HCT116 (cell line): ENCODE results near the gene LCMT2. TPM values are rescaled to one million over a fixed set of nuclear protein-coding genes. Genes with fewer than 3 reads are reported as not detected.

Experiments used
- ATAC-seq: fragments of 200-7000 bp; cut with Tn5 transposase; 2 replicates; pipeline ENCODE4 v1.9.1; 2020; ENCODE audit warnings: mild to moderate bottlenecking, moderate library complexity
- BruUV-seq: library from RNA; stranded (reverse); fragments of 400-500 nt; replicated peaks from 2 replicates; lab custom pipeline; 2021; lab: Mats Ljungman, UMichigan
- CTCF ChIA-PET: fragments of 300-600 bp; sonication (Branson Sonifier 250); formaldehyde crosslinking; loops from one replicate; lab custom pipeline; 2021; ENCODE audit warnings: antibody characterized with exemption; lab: Charles Lee
- POLR2A ChIA-PET: fragments of 300-600, 350-600 bp; sonication (Branson Sonifier 250); formaldehyde crosslinking; loops from one replicate; lab custom pipeline; 2021; ENCODE audit warnings: antibody characterized with exemption; lab: Charles Lee
- RAD21 ChIA-PET, 2 experiments: fragments of 300-600 bp; sonication (Branson Sonifier 250); formaldehyde crosslinking; loops; one replicate each; lab custom pipeline; 2023; ENCODE audit warnings: low total read pairs in 2 of 2; ENCODE audit not compliant: uncharacterized antibody in 2 of 2, unreplicated experiment in 2 of 2, low non-redundant PET in 1 of 2; lab: Charles Lee
- DNase-seq: peaks from one replicate; pipeline ENCODE4 v3.0.0-alpha.2; 2010; ENCODE audit warnings: low read depth, low spot score
- H2AFZ ChIP-seq: fragments of 200-600 bp; shearing (Covaris generic), sonication (generic); 2 replicates; pipeline ENCODE4 v1.6.1; 2017; ENCODE audit warnings: low read depth, mixed run types, mixed read lengths, antibody characterized with exemption, low read length; ENCODE audit not compliant: poor library complexity, severe bottlenecking
- H3K27ac ChIP-seq: 2 replicates; pipeline ENCODE4 v1.5.1; 2012; ENCODE audit warnings: low read depth, low read length
- H3K27me3 ChIP-seq: fragments of 200-600 bp; sonication (generic); 2 replicates; pipeline ENCODE4 v1.6.1; 2016; ENCODE audit warnings: mixed run types, low read length, mixed read lengths; ENCODE audit not compliant: insufficient read depth
- H3K36me3 ChIP-seq, 2 experiments: fragments of 200-500 bp in 1 of 2; fragments of 200-600 bp in 1 of 2; sonication (Bioruptor generic) in 1 of 2; sonication (generic) in 1 of 2; 2 replicates each; pipeline versions ENCODE4 v1.5.1 to v1.6.1; 2014 to 2016; ENCODE audit warnings: low read length in 2 of 2, inconsistent platforms in 1 of 2, mixed read lengths in 1 of 2, mixed run types in 1 of 2; ENCODE audit not compliant: insufficient read depth in 2 of 2, control insufficient read depth in 1 of 2
- H3K4me1 ChIP-seq, 2 experiments: fragments of 200-600 bp in 1 of 2; sonication (generic) in 1 of 2; 2 replicates each; pipeline versions ENCODE4 v1.5.1 to v1.6.1; 2012 to 2017; ENCODE audit warnings: low read length in 2 of 2, inconsistent platforms in 1 of 2, mild to moderate bottlenecking in 1 of 2, mixed read lengths in 1 of 2, mixed run types in 1 of 2, moderate library complexity in 1 of 2; ENCODE audit not compliant: insufficient read depth in 2 of 2, control insufficient read depth in 1 of 2
- H3K4me2 ChIP-seq: fragments of 200-600 bp; sonication (generic); 2 replicates; pipeline ENCODE4 v1.6.1; 2017; ENCODE audit warnings: mixed run types, low read length, mixed read lengths
- H3K4me3 ChIP-seq, 2 experiments: fragments of 200-600 bp in 1 of 2; sonication (generic) in 1 of 2; replicated peaks in 1 of 2; 2 replicates each; pipeline ENCODE4 v1.5.1; 2011 to 2016; ENCODE audit warnings: low read length in 2 of 2, control low read depth in 1 of 2, low read depth in 1 of 2, mild to moderate bottlenecking in 1 of 2, mixed read lengths in 1 of 2, mixed run types in 1 of 2
- H3K79me2 ChIP-seq: fragments of 200-600 bp; sonication (generic); 2 replicates; pipeline ENCODE4 v1.6.1; 2017; ENCODE audit warnings: mild to moderate bottlenecking, mixed run types, low read length, moderate library complexity, mixed read lengths; ENCODE audit not compliant: insufficient read depth
- H3K9ac ChIP-seq: fragments of 200-600 bp; sonication (generic); 2 replicates; pipeline ENCODE4 v1.6.1; 2016; ENCODE audit warnings: low read length, mixed read lengths
- H3K9me2 ChIP-seq: fragments of 200-600 bp; sonication (generic), shearing (Covaris generic); 2 replicates; pipeline ENCODE4 v1.6.1; 2017; ENCODE audit warnings: mixed run types, mild to moderate bottlenecking, moderate library complexity; ENCODE audit not compliant: insufficient read depth
- H3K9me3 ChIP-seq, 2 experiments: fragments of 200-500 bp in 1 of 2; fragments of 200-600 bp in 1 of 2; sonication (Bioruptor generic) in 1 of 2; sonication (generic) in 1 of 2; 2 replicates each; pipeline ENCODE4 v1.6.1; 2014 to 2017; ENCODE audit warnings: low read length in 2 of 2, mixed read lengths in 2 of 2, inconsistent platforms in 1 of 2, low read depth in 1 of 2, mild to moderate bottlenecking in 1 of 2, mixed run types in 1 of 2, moderate library complexity in 1 of 2; ENCODE audit not compliant: control insufficient read depth in 1 of 2, insufficient read depth in 1 of 2
- H4K20me1 ChIP-seq: fragments of 200-600 bp; sonication (generic), shearing (Covaris generic); 2 replicates; pipeline ENCODE4 v1.6.1; 2017; ENCODE audit warnings: mixed run types, mild to moderate bottlenecking, moderate library complexity; ENCODE audit not compliant: insufficient read depth
- CBX3 ChIP-seq: IDR thresholded peaks from 2 replicates; pipeline ENCODE4 v1.6.1; 2012; ENCODE audit warnings: low read depth
- CEBPB ChIP-seq: IDR thresholded peaks from 2 replicates; pipeline ENCODE4 v1.6.1; 2012; ENCODE audit warnings: low read depth
- EZH2 ChIP-seq: fragments of 200-600 bp; sonication (generic); IDR thresholded peaks from 2 replicates; pipeline ENCODE4 v1.6.1; 2017; ENCODE audit warnings: antibody characterized with exemption, mixed run types
- EZH2phosphoT487 ChIP-seq: fragments of 200-600 bp; IDR thresholded peaks from 2 replicates; pipeline ENCODE4 v1.6.1; 2018; ENCODE audit warnings: antibody characterized with exemption, borderline replicate concordance
- FOSL1 ChIP-seq: IDR thresholded peaks from 2 replicates; pipeline ENCODE4 v1.6.1; 2012; ENCODE audit warnings: low read depth
- JUND ChIP-seq: IDR thresholded peaks from 2 replicates; pipeline ENCODE4 v1.6.1; 2012
- POLR2A ChIP-seq: IDR thresholded peaks from 2 replicates; pipeline ENCODE4 v1.7.0; 2011; ENCODE audit warnings: borderline replicate concordance; ENCODE audit not compliant: insufficient read depth, insufficient read length; ENCODE audit errors: extremely low read depth
- POLR2AphosphoS5 ChIP-seq: IDR thresholded peaks from 2 replicates; pipeline ENCODE4 v1.6.1; 2011; ENCODE audit warnings: mild to moderate bottlenecking, low read depth, low read length, moderate library complexity
- RAD21 ChIP-seq: IDR thresholded peaks from 2 replicates; pipeline ENCODE4 v1.6.1; 2012; ENCODE audit warnings: low read depth, mild to moderate bottlenecking
- SIN3A ChIP-seq: IDR thresholded peaks from 2 replicates; pipeline ENCODE4 v1.6.1; 2012; ENCODE audit warnings: low read depth
- SP1 ChIP-seq: IDR thresholded peaks from 2 replicates; pipeline ENCODE4 v1.6.1; 2012; ENCODE audit warnings: low read depth
- TCF7L2 ChIP-seq: IDR thresholded peaks from 2 replicates; pipeline ENCODE4 v1.7.0; 2011; ENCODE audit warnings: borderline replicate concordance, inconsistent platforms; ENCODE audit not compliant: insufficient read depth, insufficient read length; ENCODE audit errors: extremely low read depth
- YY1 ChIP-seq: IDR thresholded peaks from 2 replicates; pipeline ENCODE4 v1.6.1; 2011; ENCODE audit warnings: low read length, low read depth, moderate library complexity, mild to moderate bottlenecking; ENCODE audit not compliant: insufficient replicate concordance; ENCODE audit errors: extremely low read depth
- ZNF274 ChIP-seq: fragments of 200-500 bp; sonication (Bioruptor generic); IDR thresholded peaks from 2 replicates; pipeline ENCODE4 v1.6.1; 2014; ENCODE audit warnings: mild to moderate bottlenecking, low read depth, low read length, inconsistent platforms
- intact Hi-C: fragments of 100-400 bp; cut with micrococcal nuclease; formaldehyde crosslinking; loops from 2 replicates; pipeline ENCODE4 v1.10.0; 2022
- total RNA-seq: library from RNA; stranded (reverse); gene quantifications from one replicate; pipeline ENCODE4 v1.2.1, GENCODE V29; 2021; ENCODE audit not compliant: unreplicated experiment

The LCMT2 gene
- total RNA-seq, 1 experiment from 2014 or later: 4.7 TPM

GRCh38 chr15:43294091-43294706 lies 36.2 kb downstream of the LCMT2 start:
- no peak overlapping the region for H2AFZ ChIP-seq
- TF ChIP-seq SP1: no peak
- TF ChIP-seq POLR2A: no peak
- no peak for TF ChIP-seq ZNF274
- TF ChIP-seq EZH2: no peak
- no peak for TF ChIP-seq CEBPB
- TF ChIP-seq EZH2phosphoT487: no peak
- no peak for TF ChIP-seq RAD21
- no peak for TF ChIP-seq CBX3
- TF ChIP-seq SIN3A: no peak
- no peak for TF ChIP-seq YY1
- no peak for TF ChIP-seq POLR2AphosphoS5
- no peak for TF ChIP-seq JUND
- TF ChIP-seq FOSL1: no peak
- TF ChIP-seq TCF7L2: no peak
- no peaks in the 10 kb centered on the region for H3K36me3 ChIP-seq
- intact Hi-C loops: no loop called here
- no peaks in the 10 kb centered on the region for H3K27me3 ChIP-seq
- ChIA-PET RAD21 (no interaction called here), POLR2A (no interaction called here), CTCF (no interaction called here)
- no peak overlapping the region for H3K27ac ChIP-seq
- H3K4me2 ChIP-seq: no peak overlapping the region
- no peaks in the 10 kb centered on the region for H3K9me3 ChIP-seq
- H4K20me1 ChIP-seq: no peaks in the 10 kb centered on the region
- no peaks in the 10 kb centered on the region for H3K79me2 ChIP-seq
- no peak for ATAC-seq
- no peak overlapping the region for H3K4me3 ChIP-seq
- H3K9ac ChIP-seq: no peak overlapping the region
- H3K9me2 ChIP-seq: no peaks in the 10 kb centered on the region
- no peak for DNase-seq
- no peaks in the 10 kb centered on the region for H3K4me1 ChIP-seq
- BruUV-seq: no TSS peak
